GM23248 (cell line): ENCODE results near the gene PLIN1.

Experiments used
- EZH2 ChIP-seq: fragments of 200-600 bp; sonication (generic); IDR thresholded peaks from 2 replicates; pipeline ENCODE4 v1.6.1; 2018; ENCODE audit warnings: antibody characterized with exemption, mild to moderate bottlenecking; ENCODE audit not compliant: insufficient read depth, poor library complexity, severe bottlenecking
- EZH2phosphoT487 ChIP-seq: fragments of 200-600 bp; sonication (generic); IDR thresholded peaks from 2 replicates; pipeline ENCODE4 v1.6.1; 2018; ENCODE audit warnings: antibody characterized with exemption, moderate library complexity, mild to moderate bottlenecking, low read depth; ENCODE audit not compliant: insufficient read depth

DNA sequence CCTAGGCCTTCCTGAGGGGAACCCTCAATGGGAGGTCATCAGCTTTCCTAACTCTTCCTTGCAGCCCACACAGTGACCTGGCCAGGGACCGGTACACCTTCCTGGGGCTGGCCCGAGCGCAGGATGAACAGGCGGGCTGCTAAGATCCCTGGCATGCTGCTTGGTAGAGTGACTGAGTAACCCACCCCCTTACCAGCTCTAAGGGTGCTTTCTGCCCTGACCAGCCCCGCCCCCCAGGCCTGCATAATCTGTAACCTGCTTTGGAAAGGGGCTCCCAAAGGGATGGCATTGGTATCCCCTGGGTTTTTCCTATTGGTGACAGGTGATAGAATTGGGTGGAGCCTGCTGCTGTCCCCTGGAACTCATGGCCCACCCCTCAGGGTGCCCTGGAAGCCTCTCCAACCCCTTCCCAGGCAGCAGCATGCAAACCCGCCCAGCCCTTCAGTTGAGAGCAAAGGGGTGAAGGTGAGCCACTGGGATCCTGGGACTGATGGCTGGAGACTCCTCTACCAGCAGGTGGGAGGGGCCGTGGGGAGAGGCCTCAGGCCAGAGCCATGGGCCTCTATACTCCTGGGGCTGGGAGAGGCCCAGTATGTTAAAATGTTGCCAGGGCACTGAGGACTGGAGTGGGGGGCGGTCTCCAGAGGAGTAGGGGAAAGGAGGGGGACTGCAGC is 12.8 kb downstream of the PLIN1 start:
- TF ChIP-seq EZH2phosphoT487 (no peak), EZH2 (no peak)
